Mammary epithelial cell (primary cell): Measurements from ENCODE around the gene JMJD7.

Experiments
- EZH2 ChIP-seq: IDR thresholded peaks from 2 replicates; pipeline ENCODE4 v1.6.1; 2012; ENCODE audit warnings: low read length, inconsistent platforms, borderline replicate concordance
- TF ChIP-seq, protein P1 (sequence below), 2 donors: IDR thresholded peaks in 1 of 2; conservative IDR thresholded peaks in 1 of 2; 2 replicates each; pipeline ENCODE4 v1.5.1; 2011 to 2012; ENCODE audit warnings: inconsistent platforms in 2 of 2, low read length in 2 of 2, mild to moderate bottlenecking in 2 of 2, control low read depth in 1 of 2, low read depth in 1 of 2; ENCODE audit not compliant: insufficient read depth in 1 of 2; ENCODE audit errors: extremely low read depth in 1 of 2

DNA sequence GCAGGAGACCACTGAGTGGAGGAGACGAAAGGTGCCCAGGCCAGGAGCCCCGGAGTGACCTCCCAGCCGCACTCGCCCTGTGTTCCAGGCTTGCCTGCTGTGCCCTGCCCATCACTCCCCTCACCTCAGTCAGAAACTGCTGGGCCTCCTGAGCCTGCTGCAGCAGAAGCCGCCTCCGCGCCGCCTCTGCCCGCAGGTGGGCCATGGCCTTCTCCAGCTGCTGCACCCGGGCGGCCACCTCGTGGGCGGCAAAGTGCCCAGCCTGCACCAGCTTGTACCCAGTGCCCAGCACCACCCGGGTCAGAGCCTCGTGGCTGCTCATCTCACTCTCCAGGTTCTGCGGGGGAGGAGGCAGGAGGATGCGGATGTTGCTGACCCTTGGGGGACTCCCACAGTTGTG lies 28.4 kb downstream of the JMJD7 start:
- TF ChIP-seq, protein P1, sequence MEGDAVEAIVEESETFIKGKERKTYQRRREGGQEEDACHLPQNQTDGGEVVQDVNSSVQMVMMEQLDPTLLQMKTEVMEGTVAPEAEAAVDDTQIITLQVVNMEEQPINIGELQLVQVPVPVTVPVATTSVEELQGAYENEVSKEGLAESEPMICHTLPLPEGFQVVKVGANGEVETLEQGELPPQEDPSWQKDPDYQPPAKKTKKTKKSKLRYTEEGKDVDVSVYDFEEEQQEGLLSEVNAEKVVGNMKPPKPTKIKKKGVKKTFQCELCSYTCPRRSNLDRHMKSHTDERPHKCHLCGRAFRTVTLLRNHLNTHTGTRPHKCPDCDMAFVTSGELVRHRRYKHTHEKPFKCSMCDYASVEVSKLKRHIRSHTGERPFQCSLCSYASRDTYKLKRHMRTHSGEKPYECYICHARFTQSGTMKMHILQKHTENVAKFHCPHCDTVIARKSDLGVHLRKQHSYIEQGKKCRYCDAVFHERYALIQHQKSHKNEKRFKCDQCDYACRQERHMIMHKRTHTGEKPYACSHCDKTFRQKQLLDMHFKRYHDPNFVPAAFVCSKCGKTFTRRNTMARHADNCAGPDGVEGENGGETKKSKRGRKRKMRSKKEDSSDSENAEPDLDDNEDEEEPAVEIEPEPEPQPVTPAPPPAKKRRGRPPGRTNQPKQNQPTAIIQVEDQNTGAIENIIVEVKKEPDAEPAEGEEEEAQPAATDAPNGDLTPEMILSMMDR (conservative IDR thresholded peaks at IDR 0.05 in 1 of 2, IDR thresholded peaks at IDR 0.05 in 1 of 2; ENCODE audit: extremely low read depth in 1 of 2, insufficient read depth in 1 of 2, low read depth in 1 of 2, low read length in 2 of 2), result no peak
- no peak for TF ChIP-seq EZH2
